Panc1 (cell line): ENCODE results near the gene DLG5.

Experiments
- POLR2AphosphoS5 ChIP-seq: IDR thresholded peaks from 2 replicates; pipeline ENCODE4 v1.6.1; 2012; ENCODE audit warnings: mild to moderate bottlenecking, low read depth, low read length, moderate library complexity
- TF ChIP-seq, protein P1 (sequence below): fragments of 450-650 bp; IDR thresholded peaks from 2 replicates; pipeline ENCODE4 v1.5.1; 2017; ENCODE audit warnings: mild to moderate bottlenecking

- TF ChIP-seq, protein P1, sequence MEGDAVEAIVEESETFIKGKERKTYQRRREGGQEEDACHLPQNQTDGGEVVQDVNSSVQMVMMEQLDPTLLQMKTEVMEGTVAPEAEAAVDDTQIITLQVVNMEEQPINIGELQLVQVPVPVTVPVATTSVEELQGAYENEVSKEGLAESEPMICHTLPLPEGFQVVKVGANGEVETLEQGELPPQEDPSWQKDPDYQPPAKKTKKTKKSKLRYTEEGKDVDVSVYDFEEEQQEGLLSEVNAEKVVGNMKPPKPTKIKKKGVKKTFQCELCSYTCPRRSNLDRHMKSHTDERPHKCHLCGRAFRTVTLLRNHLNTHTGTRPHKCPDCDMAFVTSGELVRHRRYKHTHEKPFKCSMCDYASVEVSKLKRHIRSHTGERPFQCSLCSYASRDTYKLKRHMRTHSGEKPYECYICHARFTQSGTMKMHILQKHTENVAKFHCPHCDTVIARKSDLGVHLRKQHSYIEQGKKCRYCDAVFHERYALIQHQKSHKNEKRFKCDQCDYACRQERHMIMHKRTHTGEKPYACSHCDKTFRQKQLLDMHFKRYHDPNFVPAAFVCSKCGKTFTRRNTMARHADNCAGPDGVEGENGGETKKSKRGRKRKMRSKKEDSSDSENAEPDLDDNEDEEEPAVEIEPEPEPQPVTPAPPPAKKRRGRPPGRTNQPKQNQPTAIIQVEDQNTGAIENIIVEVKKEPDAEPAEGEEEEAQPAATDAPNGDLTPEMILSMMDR, result no peak
- no peak; the same call in 1 of the 2 replicates for TF ChIP-seq POLR2AphosphoS5
Measured at GRCh38 chr10:77925410-77925794, 1.2 kb downstream of the DLG5 start.
